GM12878 (cell line): ENCODE measurements around the gene NEK7. TPM values are rescaled to one million over a fixed set of nuclear protein-coding genes. Genes with fewer than 3 reads are reported as not detected.

Experiments used
- BCL11A ChIP-seq: IDR thresholded peaks from 2 replicates; pipeline ENCODE4 v1.6.1; 2011; ENCODE audit warnings: low read depth, low read length
- BCLAF1 ChIP-seq: fragments of 450-650 bp; IDR thresholded peaks from 2 replicates; pipeline ENCODE4 v1.6.1; 2017; ENCODE audit warnings: antibody characterized with exemption, mild to moderate bottlenecking, moderate library complexity
- BHLHE40 ChIP-seq, 2 experiments: fragments of 450-650 bp in 1 of 2; IDR thresholded peaks; 2 replicates each; pipeline ENCODE4 v1.6.1; 2011 to 2017; ENCODE audit warnings: low read depth in 2 of 2, borderline replicate concordance in 1 of 2, improper control_type of control experiment in 1 of 2, low read length in 1 of 2, mild to moderate bottlenecking in 1 of 2
- CBX5 ChIP-seq: sonication (generic); IDR thresholded peaks from 2 replicates; pipeline ENCODE4 v1.6.1; 2016; ENCODE audit warnings: low read depth, moderate library complexity, mild to moderate bottlenecking, inconsistent platforms
- DPF2 ChIP-seq: fragments of 450-650 bp; IDR thresholded peaks from 2 replicates; pipeline ENCODE4 v1.6.1; 2017; ENCODE audit warnings: mild to moderate bottlenecking
- FOXK2 ChIP-seq: fragments of 450-650 bp; IDR thresholded peaks from 2 replicates; pipeline ENCODE4 v1.6.1; 2017; ENCODE audit warnings: mild to moderate bottlenecking, moderate library complexity
- MEF2A ChIP-seq: IDR thresholded peaks from 2 replicates; pipeline ENCODE4 v1.6.1; 2011; ENCODE audit warnings: low read depth, mild to moderate bottlenecking, low read length, moderate library complexity; ENCODE audit not compliant: insufficient read depth
- NBN ChIP-seq: fragments of 450-650 bp; IDR thresholded peaks from 2 replicates; pipeline ENCODE4 v1.6.1; 2016
- NFYA ChIP-seq: IDR thresholded peaks from 2 replicates; pipeline ENCODE4 v1.6.1; 2011; ENCODE audit warnings: low read depth, mild to moderate bottlenecking, low read length, improper control_type of control experiment, borderline replicate concordance
- PML ChIP-seq: IDR thresholded peaks from 2 replicates; pipeline ENCODE4 v1.6.1; 2012; ENCODE audit warnings: low read length, inconsistent platforms
- RFX5 ChIP-seq: IDR thresholded peaks from 2 replicates; pipeline ENCODE4 v1.6.1; 2011; ENCODE audit warnings: low read depth, low read length, improper control_type of control experiment
- SREBF2 ChIP-seq: IDR thresholded peaks from 2 replicates; pipeline ENCODE4 v1.6.1; 2012; ENCODE audit warnings: mild to moderate bottlenecking, low read length
- TCF12 ChIP-seq: IDR thresholded peaks from 2 replicates; pipeline ENCODE4 v1.6.1; 2011; ENCODE audit warnings: low read depth, mild to moderate bottlenecking, low read length
- WRNIP1 ChIP-seq: IDR thresholded peaks from 2 replicates; pipeline ENCODE4 v1.6.1; 2011; ENCODE audit warnings: low read depth, low read length, improper control_type of control experiment, borderline replicate concordance
- ZBTB40 ChIP-seq: fragments of 450-650 bp; IDR thresholded peaks from 2 replicates; pipeline ENCODE4 v1.6.1; 2016; ENCODE audit warnings: mild to moderate bottlenecking, moderate library complexity, borderline replicate concordance
- ZNF274 ChIP-seq: IDR thresholded peaks from one replicate; pipeline ENCODE4 v1.8.0; 2011; ENCODE audit not compliant: insufficient read length, insufficient read depth
- ZNF592 ChIP-seq: fragments of 450-650 bp; IDR thresholded peaks from 2 replicates; pipeline ENCODE4 v1.6.1; 2017; ENCODE audit warnings: mild to moderate bottlenecking, moderate library complexity
- ZSCAN29 ChIP-seq: fragments of 450-650 bp; IDR thresholded peaks from 2 replicates; pipeline ENCODE4 v1.6.1; 2017; ENCODE audit warnings: mild to moderate bottlenecking, moderate library complexity
- polyA plus RNA-seq, 11 experiments: library from polyadenylated mRNA; depleted of rRNA in 4 of 11; unstranded in 6 of 11; stranded (reverse) in 5 of 11; fragments of >200 nt; fragmentation: Nextera tagmentation in 4 of 11; fragmentation: Illumina TruSeq in 1 of 11; extraction: Ambion mirVana in 4 of 11; extraction: Trizol in 1 of 11; gene quantifications; 1 replicate in 1 of 11; 2 replicates in 10 of 11; pipeline versions ENCODE4 v1.2.1 to v1.2.3, GENCODE V29; 2011 to 2016; ENCODE audit warnings: inconsistent platforms in 2 of 11, missing spikeins in 2 of 11, low read depth in 1 of 11
- total RNA-seq, 4 experiments: library from RNA; depleted of rRNA in 3 of 4; stranded (reverse); fragments of >200 nt in 3 of 4; fragmentation: Illumina TruSeq in 1 of 4; extraction: Trizol in 1 of 4; gene quantifications; 2 replicates each; pipeline versions ENCODE4 v1.2.1 to v1.2.3, GENCODE V29; 2013 to 2021
- TF ChIP-seq, protein P1 (sequence below): IDR thresholded peaks from 2 replicates; pipeline ENCODE4 v1.6.1; 2012; ENCODE audit warnings: low read depth, low read length, improper control_type of control experiment

Gene NEK7
- total and polyA plus RNA-seq, 10 of the 15 experiments (the other 5 are each of a cell fraction or from before 2014, with no cell fraction given): 9.4 to 77.7 (median 24.0) TPM

DNA sequence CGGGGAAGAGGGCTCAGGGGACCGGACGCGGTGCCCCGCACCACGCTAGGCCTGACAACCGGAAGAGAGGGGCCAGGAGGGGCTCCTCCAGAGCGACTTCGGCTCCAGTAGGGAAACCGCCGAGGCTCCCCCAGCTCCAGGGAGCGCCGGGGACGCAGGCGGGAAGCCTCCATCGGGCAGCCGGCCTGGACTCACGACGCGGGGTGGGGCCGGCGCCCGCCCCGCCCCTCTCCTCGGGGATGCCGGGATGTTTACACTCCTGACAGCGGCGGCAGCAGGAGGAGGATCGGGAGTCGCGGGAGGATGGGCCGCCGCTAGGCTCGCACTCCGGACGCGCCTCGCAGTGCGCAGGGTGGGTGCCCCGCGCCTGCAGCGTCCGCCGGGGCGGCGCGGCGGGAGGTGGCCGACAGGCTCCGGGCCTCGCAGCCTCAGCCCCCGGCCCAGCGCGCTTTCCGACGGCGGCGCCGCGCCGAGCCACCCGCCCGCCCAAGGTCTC, at the start of gene NEK7 (continued):
- no peak for TF ChIP-seq FOXK2
- TF ChIP-seq ZSCAN29: no peak
- TF ChIP-seq WRNIP1: no peak
- TF ChIP-seq BCLAF1: peak; percentile 32; the same call in 1 of the 2 replicates
- no peak for TF ChIP-seq BCL11A
- TF ChIP-seq NBN: no peak
- TF ChIP-seq, protein P1, sequence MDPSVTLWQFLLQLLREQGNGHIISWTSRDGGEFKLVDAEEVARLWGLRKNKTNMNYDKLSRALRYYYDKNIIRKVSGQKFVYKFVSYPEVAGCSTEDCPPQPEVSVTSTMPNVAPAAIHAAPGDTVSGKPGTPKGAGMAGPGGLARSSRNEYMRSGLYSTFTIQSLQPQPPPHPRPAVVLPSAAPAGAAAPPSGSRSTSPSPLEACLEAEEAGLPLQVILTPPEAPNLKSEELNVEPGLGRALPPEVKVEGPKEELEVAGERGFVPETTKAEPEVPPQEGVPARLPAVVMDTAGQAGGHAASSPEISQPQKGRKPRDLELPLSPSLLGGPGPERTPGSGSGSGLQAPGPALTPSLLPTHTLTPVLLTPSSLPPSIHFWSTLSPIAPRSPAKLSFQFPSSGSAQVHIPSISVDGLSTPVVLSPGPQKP: no peak
- no peak for TF ChIP-seq CBX5
- 0 out of 2 replicates have a peak, but pooled peaks have one; percentile 25 for TF ChIP-seq PML
- TF ChIP-seq ZBTB40: no peak
- no peak for TF ChIP-seq RFX5
- no peak for TF ChIP-seq TCF12
- TF ChIP-seq ZNF274: no peak
- no peak for TF ChIP-seq MEF2A
- no peak for TF ChIP-seq SREBF2
- TF ChIP-seq DPF2: peak; percentile 81
- TF ChIP-seq BHLHE40 (IDR thresholded peaks at IDR 0.05; ENCODE audit: borderline replicate concordance in 1 of 2, low read depth in 2 of 2, low read length in 1 of 2): peak in 1 of 2 experiments; percentile 48; a peak in 1 of 4 replicates
- TF ChIP-seq ZNF592: no peak
- TF ChIP-seq NFYA: no peak
